ENCODE measurements around the gene KIT.

KIT gene

GRCh38 chr4:54737421-54737820, 79.7 kb downstream of the KIT start:
- Histone ChIP-seq H3F3A (ENCODE audit: low read depth) (no peaks in the 10 kb centered on the region), H3K79me2 (ENCODE audit: insufficient read depth, low read length) (no peaks in the 10 kb centered on the region)
- no peak for TF ChIP-seq EZH2phosphoT487 (IDR thresholded peaks at IDR 0.05; ENCODE audit: borderline replicate concordance)
- TF ChIP-seq, protein P1, sequence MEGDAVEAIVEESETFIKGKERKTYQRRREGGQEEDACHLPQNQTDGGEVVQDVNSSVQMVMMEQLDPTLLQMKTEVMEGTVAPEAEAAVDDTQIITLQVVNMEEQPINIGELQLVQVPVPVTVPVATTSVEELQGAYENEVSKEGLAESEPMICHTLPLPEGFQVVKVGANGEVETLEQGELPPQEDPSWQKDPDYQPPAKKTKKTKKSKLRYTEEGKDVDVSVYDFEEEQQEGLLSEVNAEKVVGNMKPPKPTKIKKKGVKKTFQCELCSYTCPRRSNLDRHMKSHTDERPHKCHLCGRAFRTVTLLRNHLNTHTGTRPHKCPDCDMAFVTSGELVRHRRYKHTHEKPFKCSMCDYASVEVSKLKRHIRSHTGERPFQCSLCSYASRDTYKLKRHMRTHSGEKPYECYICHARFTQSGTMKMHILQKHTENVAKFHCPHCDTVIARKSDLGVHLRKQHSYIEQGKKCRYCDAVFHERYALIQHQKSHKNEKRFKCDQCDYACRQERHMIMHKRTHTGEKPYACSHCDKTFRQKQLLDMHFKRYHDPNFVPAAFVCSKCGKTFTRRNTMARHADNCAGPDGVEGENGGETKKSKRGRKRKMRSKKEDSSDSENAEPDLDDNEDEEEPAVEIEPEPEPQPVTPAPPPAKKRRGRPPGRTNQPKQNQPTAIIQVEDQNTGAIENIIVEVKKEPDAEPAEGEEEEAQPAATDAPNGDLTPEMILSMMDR (conservative IDR thresholded peaks at IDR 0.05; ENCODE audit: low read length) = no peak

GRCh38 chr4:54741202-54741601, 83.4 kb downstream of the KIT start:
- no peak for TF ChIP-seq EZH2phosphoT487 (IDR thresholded peaks at IDR 0.05; ENCODE audit: borderline replicate concordance)
- TF ChIP-seq, protein P1 (conservative IDR thresholded peaks at IDR 0.05; ENCODE audit: low read length) = no peak
- H2AFZ ChIP-seq (ENCODE audit: low read length) = no peak overlapping the region
- H3K79me2 ChIP-seq (ENCODE audit: insufficient read depth, low read length) = no peaks in the 10 kb centered on the region
- no peaks in the 10 kb centered on the region for H4K20me1 ChIP-seq (ENCODE audit: insufficient read depth, low read length, poor library complexity, severe bottlenecking)
- H3K36me3 ChIP-seq (ENCODE audit: insufficient read depth, low read length) = no peaks in the 10 kb centered on the region
- H3K4me3 ChIP-seq (ENCODE audit: low read length, poor library complexity, severe bottlenecking) = no peak overlapping the region
- H3K9me3 ChIP-seq (ENCODE audit: insufficient read depth, low read depth, low read length) = peaks cover 13% of the 10 kb centered on the region; the same call in 1 of the 2 replicates
- H3K27me3 ChIP-seq (ENCODE audit: insufficient read depth, low read length, poor library complexity, severe bottlenecking) = no peaks in the 10 kb centered on the region
- H3K4me2 ChIP-seq (ENCODE audit: low read depth, low read length, poor library complexity, severe bottlenecking) = no peak overlapping the region
- no peak overlapping the region for H3K9ac ChIP-seq (ENCODE audit: low read depth, low read length, poor library complexity, severe bottlenecking)
- no peaks in the 10 kb centered on the region for H3K9me2 ChIP-seq (replicated peaks; ENCODE audit: low read depth, low read length)
- H3F3A ChIP-seq (ENCODE audit: low read depth) = peaks cover 4% of the 10 kb centered on the region; the same call in 1 of the 2 replicates
- H3K4me1 ChIP-seq (ENCODE audit: insufficient read depth, low read length, poor library complexity, severe bottlenecking) = peaks cover 30% of the 10 kb centered on the region

More at GRCh38 chr4:54737421-54737820, 79.7 kb downstream of the KIT start:
- Histone ChIP-seq H2AFZ (ENCODE audit: low read length) (no peak overlapping the region), H3K36me3 (ENCODE audit: insufficient read depth, low read length) (no peaks in the 10 kb centered on the region), H3K4me1 (ENCODE audit: insufficient read depth, low read length, poor library complexity, severe bottlenecking) (peaks cover 13% of the 10 kb centered on the region), H3K4me2 (ENCODE audit: low read depth, low read length, poor library complexity, severe bottlenecking) (no peak overlapping the region), H3K9ac (ENCODE audit: low read depth, low read length, poor library complexity, severe bottlenecking) (no peak overlapping the region), H3K27me3 (ENCODE audit: insufficient read depth, low read length, poor library complexity, severe bottlenecking) (no peaks in the 10 kb centered on the region), H3K9me3 (ENCODE audit: insufficient read depth, low read depth, low read length) (no peaks in the 10 kb centered on the region), H4K20me1 (ENCODE audit: insufficient read depth, low read length, poor library complexity, severe bottlenecking) (no peaks in the 10 kb centered on the region), H3K4me3 (ENCODE audit: low read length, poor library complexity, severe bottlenecking) (no peak overlapping the region), H3K9me2 (replicated peaks; ENCODE audit: low read depth, low read length) (no peaks in the 10 kb centered on the region)

GRCh38 chr4:54742636-54743399, 85.1 kb downstream of the KIT start:
- Histone ChIP-seq H3F3A (ENCODE audit: low read depth) (peaks cover 8% of the 10 kb centered on the region), H3K4me2 (ENCODE audit: low read depth, low read length, poor library complexity, severe bottlenecking) (no peak overlapping the region), H3K9ac (ENCODE audit: low read depth, low read length, poor library complexity, severe bottlenecking) (no peak overlapping the region), H3K79me2 (ENCODE audit: insufficient read depth, low read length) (no peaks in the 10 kb centered on the region), H3K9me2 (replicated peaks; ENCODE audit: low read depth, low read length) (no peaks in the 10 kb centered on the region), H3K27me3 (ENCODE audit: insufficient read depth, low read length, poor library complexity, severe bottlenecking) (no peaks in the 10 kb centered on the region), H3K9me3 (ENCODE audit: insufficient read depth, low read depth, low read length) (peaks cover 17% of the 10 kb centered on the region; the same call in 1 of the 2 replicates), H3K36me3 (ENCODE audit: insufficient read depth, low read length) (no peaks in the 10 kb centered on the region), H3K4me3 (ENCODE audit: low read length, poor library complexity, severe bottlenecking) (no peak overlapping the region), H3K4me1 (ENCODE audit: insufficient read depth, low read length, poor library complexity, severe bottlenecking) (peaks cover 40% of the 10 kb centered on the region), H2AFZ (ENCODE audit: low read length) (peak overlapping the region; percentile 50), H4K20me1 (ENCODE audit: insufficient read depth, low read length, poor library complexity, severe bottlenecking) (no peaks in the 10 kb centered on the region)
- TF ChIP-seq EZH2phosphoT487 (IDR thresholded peaks at IDR 0.05; ENCODE audit: borderline replicate concordance) = no peak
- TF ChIP-seq, protein P1 (conservative IDR thresholded peaks at IDR 0.05; ENCODE audit: low read length) = no peak

Measured in Loucy (cell line).